IPS DF 6.9 (cell line): Measurements from ENCODE around the gene MYO5B.

Experiments
- DNase-seq: peaks from one replicate; pipeline ENCODE4 v3.0.0-alpha.2; 2013; ENCODE audit warnings: low read depth, low spot score
- H3K27ac ChIP-seq: one replicate; pipeline ENCODE4 v1.5.1; 2013; ENCODE audit warnings: low read length, control low read depth
- H3K27me3 ChIP-seq: 2 replicates; pipeline ENCODE4 v1.6.1; 2013; ENCODE audit warnings: mild to moderate bottlenecking, low read length; ENCODE audit not compliant: control insufficient read depth, insufficient read depth
- H3K36me3 ChIP-seq: 2 replicates; pipeline ENCODE4 v1.6.1; 2013; ENCODE audit warnings: low read length; ENCODE audit not compliant: control insufficient read depth, insufficient read depth
- H3K4me1 ChIP-seq: 2 replicates; pipeline ENCODE4 v1.6.1; 2013; ENCODE audit warnings: low read length; ENCODE audit not compliant: control insufficient read depth, insufficient read depth
- H3K4me3 ChIP-seq: 2 replicates; pipeline ENCODE4 v1.5.1; 2013; ENCODE audit warnings: mild to moderate bottlenecking, low read length
- H3K9me3 ChIP-seq: 2 replicates; pipeline ENCODE4 v1.6.1; 2013; ENCODE audit warnings: low read length, inconsistent platforms; ENCODE audit not compliant: control insufficient read depth, insufficient read depth
- WGBS: extraction: QIAGEN DNeasy Blood & Tissue Kit; methylation state at CpG from one replicate; pipeline ENCODE4 v1.1.7; 2013; ENCODE audit warnings: mixed read lengths, missing lambda C conversion rate; ENCODE audit not compliant: insufficient read length, insufficient coverage; 5-methylcytosine and 5-hydroxymethylcytosine counted together

MYO5B gene

DNA sequence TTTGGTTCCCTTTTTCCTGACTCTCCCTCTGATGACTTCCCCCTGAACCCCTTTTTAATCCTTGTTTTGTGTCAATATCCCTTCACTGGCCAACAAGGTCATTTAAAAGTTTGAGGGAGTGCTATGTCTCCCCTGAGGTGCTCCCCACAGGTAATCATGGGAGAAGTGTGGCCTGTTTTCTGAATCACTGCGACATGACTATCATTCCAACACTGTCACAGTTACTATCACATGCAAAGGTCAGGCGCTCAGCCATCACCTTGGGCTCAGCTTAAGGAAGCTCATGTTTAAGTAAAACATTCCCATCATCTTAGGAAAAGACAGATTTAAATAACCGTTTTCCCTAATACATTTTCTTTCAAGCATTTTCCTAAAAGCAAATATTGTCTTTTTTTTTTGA, 360.7 kb downstream of the MYO5B start:
- no peaks in the 10 kb centered on the region for H3K36me3 ChIP-seq
- no peak for DNase-seq
- H3K9me3 ChIP-seq, result no peaks in the 10 kb centered on the region
- H3K27me3 ChIP-seq, result no peaks in the 10 kb centered on the region
- no CpG with 5 or more reads among the region's 3 CpGs for WGBS
- no peak overlapping the region for H3K27ac ChIP-seq
- no peak overlapping the region for H3K4me3 ChIP-seq
- H3K4me1 ChIP-seq, result no peaks in the 10 kb centered on the region

GRCh38 chr18:49833814-49834213, 361.1 kb downstream of the MYO5B start:
- no peaks in the 10 kb centered on the region for H3K27me3 ChIP-seq
- no peaks in the 10 kb centered on the region for H3K4me1 ChIP-seq
- WGBS, result no CpG with 5 or more reads among the region's 4 CpGs
- H3K27ac ChIP-seq, result no peak overlapping the region
- no peaks in the 10 kb centered on the region for H3K9me3 ChIP-seq
- no peak for DNase-seq
- no peak overlapping the region for H3K4me3 ChIP-seq
- H3K36me3 ChIP-seq, result no peaks in the 10 kb centered on the region

DNA sequence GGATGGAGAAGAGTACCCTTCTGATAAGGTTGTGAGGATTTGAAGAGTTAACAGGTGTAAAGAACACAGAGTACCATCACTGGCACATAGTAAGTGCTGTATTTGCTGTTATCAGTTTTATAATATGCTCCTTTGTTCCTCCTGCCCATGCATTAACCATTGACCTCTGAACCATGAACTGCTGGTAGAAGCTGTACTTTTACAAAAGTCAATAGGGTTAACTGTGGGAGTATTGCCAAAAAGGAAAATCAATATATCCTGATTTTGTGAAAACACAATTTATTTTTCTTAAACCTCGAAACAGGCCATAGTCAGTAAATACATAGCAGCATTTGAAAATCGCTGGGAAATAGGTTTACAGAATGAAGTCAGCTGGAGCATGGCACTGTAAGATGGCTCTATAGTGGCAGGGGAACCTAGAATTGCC, 362.7 kb downstream of the MYO5B start:
- DNase-seq, result no peak
- Histone ChIP-seq H3K36me3 (no peaks in the 10 kb centered on the region), H3K27ac (no peak overlapping the region), H3K4me1 (no peaks in the 10 kb centered on the region), H3K27me3 (no peaks in the 10 kb centered on the region), H3K9me3 (0 out of 2 replicates have a peak, but pooled peaks cover 2% of the 10 kb centered on the region), H3K4me3 (no peak overlapping the region)
- WGBS, result no CpG with 5 or more reads among the region's 2 CpGs

DNA sequence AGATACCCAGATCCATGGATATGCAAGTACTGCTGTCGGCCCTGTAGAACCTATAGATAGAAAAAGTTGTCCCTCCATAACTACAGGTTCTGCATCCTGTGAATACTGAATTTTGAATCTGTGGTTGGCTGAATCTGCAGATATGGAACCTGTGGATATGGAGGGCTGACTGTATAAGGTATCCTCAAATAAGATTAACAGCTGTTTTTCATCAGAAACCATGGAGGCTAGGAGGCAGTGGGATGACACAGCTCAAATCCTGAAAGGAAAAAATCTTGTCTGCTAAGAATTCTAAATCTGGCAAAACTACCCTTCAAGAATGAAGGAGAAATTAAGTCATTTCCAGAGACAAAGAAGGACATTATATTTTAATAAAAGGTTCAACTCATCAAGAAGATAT, 367.0 kb downstream of the MYO5B start:
- Histone ChIP-seq H3K27me3 (no peaks in the 10 kb centered on the region), H3K4me3 (no peak overlapping the region), H3K27ac (no peak overlapping the region), H3K36me3 (no peaks in the 10 kb centered on the region), H3K4me1 (no peaks in the 10 kb centered on the region), H3K9me3 (0 out of 2 replicates have a peak, but pooled peaks cover 2% of the 10 kb centered on the region)
- DNase-seq, result no peak
- WGBS, result no CpG with 5 or more reads among the region's 1 CpG

GRCh38 chr18:49819823-49820671, 374.9 kb downstream of the MYO5B start:
- no peak overlapping the region for H3K27ac ChIP-seq
- WGBS, result no CpG with 5 or more reads among the region's 5 CpGs
- H3K9me3 ChIP-seq, result no peaks in the 10 kb centered on the region
- no peaks in the 10 kb centered on the region for H3K27me3 ChIP-seq
- no peak overlapping the region for H3K4me3 ChIP-seq
- H3K4me1 ChIP-seq, result no peaks in the 10 kb centered on the region
- DNase-seq, result no peak
- H3K36me3 ChIP-seq, result no peaks in the 10 kb centered on the region; the same call in 1 of the 2 replicates

- no CpG with 5 or more reads among the region's 5 CpGs for WGBS
- no peak overlapping the region for H3K4me3 ChIP-seq
- H3K9me3 ChIP-seq, result no peaks in the 10 kb centered on the region
- H3K36me3 ChIP-seq, result no peaks in the 10 kb centered on the region; the same call in 1 of the 2 replicates
- DNase-seq, result no peak
- no peaks in the 10 kb centered on the region for H3K4me1 ChIP-seq
- no peaks in the 10 kb centered on the region for H3K27me3 ChIP-seq
- no peak overlapping the region for H3K27ac ChIP-seq
Observed at GRCh38 chr18:49819071-49819662, 375.8 kb downstream of the MYO5B start.

- no peak overlapping the region for H3K4me3 ChIP-seq
- DNase-seq, result no peak
- H3K9me3 ChIP-seq, result no peaks in the 10 kb centered on the region
- no peaks in the 10 kb centered on the region for H3K4me1 ChIP-seq
- WGBS, result no CpG with 5 or more reads among the region's 5 CpGs
- H3K27ac ChIP-seq, result no peak overlapping the region
- H3K27me3 ChIP-seq, result no peaks in the 10 kb centered on the region
- H3K36me3 ChIP-seq, result no peaks in the 10 kb centered on the region; the same call in 1 of the 2 replicates
Observed at GRCh38 chr18:49817947-49818346, 377.0 kb downstream of the MYO5B start.

DNA sequence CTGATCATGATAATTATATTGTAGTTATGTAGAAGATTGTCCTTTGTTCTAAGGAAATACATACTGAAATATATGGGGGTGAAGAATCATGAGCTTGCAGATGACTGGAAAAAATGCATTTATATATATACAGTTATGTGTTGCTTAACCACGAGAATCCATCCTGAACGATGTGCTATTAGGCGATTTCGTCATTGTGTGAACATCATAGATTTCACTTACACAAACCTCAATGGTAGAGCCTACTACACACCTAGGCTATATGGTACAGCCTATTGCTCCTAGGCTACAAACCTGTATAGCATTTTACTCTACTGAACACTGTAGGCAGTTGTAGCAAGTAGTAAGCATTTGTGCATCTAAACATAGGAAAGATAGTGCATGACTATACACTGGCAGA, 379.0 kb downstream of the MYO5B start:
- H3K4me1 ChIP-seq, result no peaks in the 10 kb centered on the region; the same call in 1 of the 2 replicates
- H3K27ac ChIP-seq, result no peak overlapping the region
- H3K36me3 ChIP-seq, result no peaks in the 10 kb centered on the region; the same call in 1 of the 2 replicates
- H3K27me3 ChIP-seq, result no peaks in the 10 kb centered on the region
- H3K4me3 ChIP-seq, result no peak overlapping the region
- DNase-seq, result no peak
- no peaks in the 10 kb centered on the region for H3K9me3 ChIP-seq
- WGBS, result no CpG with 5 or more reads among the region's 4 CpGs

- WGBS, result no CpG with 5 or more reads among the region's 24 CpGs
- no peaks in the 10 kb centered on the region for H3K27me3 ChIP-seq
- DNase-seq, result no peak
- H3K9me3 ChIP-seq, result no peaks in the 10 kb centered on the region
- H3K27ac ChIP-seq, result no peak overlapping the region
- peak overlapping the region; percentile 81; the same call in 1 of the 2 replicates for H3K4me3 ChIP-seq
- H3K4me1 ChIP-seq, result no peaks in the 10 kb centered on the region; the same call in 1 of the 2 replicates
- H3K36me3 ChIP-seq, result no peaks in the 10 kb centered on the region; the same call in 1 of the 2 replicates
Observed at GRCh38 chr18:49814147-49814499, 380.8 kb downstream of the MYO5B start.

- no peaks in the 10 kb centered on the region; the same call in 1 of the 2 replicates for H3K36me3 ChIP-seq
- no peak within 1 kb of the TSS for H3K27ac ChIP-seq
- H3K27me3 ChIP-seq, result no peaks in the 10 kb centered on the region
- DNase-seq, result peak; percentile 29
- H3K4me3 ChIP-seq, result peak within 1 kb of the TSS; percentile 81
- no CpG with 5 or more reads among the region's 74 CpGs for WGBS
- H3K9me3 ChIP-seq, result no peaks in the 10 kb centered on the region
- H3K4me1 ChIP-seq, result no peaks in the 10 kb centered on the region; the same call in 1 of the 2 replicates
Observed at GRCh38 chr18:49813319-49814146, 381.4 kb downstream of the MYO5B start, which contains the start of gene ACAA2. Gene ACAA2, minus strand, starts transcription at chr18:49813533. Its CDS starts 49 bp downstream, at chr18:49813484.
